ENCODE results near the gene RPTOR.
A peak's percentile ranks its signal among the peaks of the same experiment; 100 is the strongest.

GRCh38 chr17:80675438-80676095 is 130.9 kb downstream of the RPTOR start:
- no peak for TF ChIP-seq CTCF (IDR thresholded peaks at IDR 0.05)
- peak in 1 of 4 donors; percentile 18 for TF ChIP-seq POLR2A (IDR thresholded peaks at IDR 0.05)
- no peak for TF ChIP-seq EP300 (IDR thresholded peaks at IDR 0.05)

Data from upper lobe of left lung (tissue), 4 donors.